ENCODE results near the gene EID1.

The EID1 gene

DNA sequence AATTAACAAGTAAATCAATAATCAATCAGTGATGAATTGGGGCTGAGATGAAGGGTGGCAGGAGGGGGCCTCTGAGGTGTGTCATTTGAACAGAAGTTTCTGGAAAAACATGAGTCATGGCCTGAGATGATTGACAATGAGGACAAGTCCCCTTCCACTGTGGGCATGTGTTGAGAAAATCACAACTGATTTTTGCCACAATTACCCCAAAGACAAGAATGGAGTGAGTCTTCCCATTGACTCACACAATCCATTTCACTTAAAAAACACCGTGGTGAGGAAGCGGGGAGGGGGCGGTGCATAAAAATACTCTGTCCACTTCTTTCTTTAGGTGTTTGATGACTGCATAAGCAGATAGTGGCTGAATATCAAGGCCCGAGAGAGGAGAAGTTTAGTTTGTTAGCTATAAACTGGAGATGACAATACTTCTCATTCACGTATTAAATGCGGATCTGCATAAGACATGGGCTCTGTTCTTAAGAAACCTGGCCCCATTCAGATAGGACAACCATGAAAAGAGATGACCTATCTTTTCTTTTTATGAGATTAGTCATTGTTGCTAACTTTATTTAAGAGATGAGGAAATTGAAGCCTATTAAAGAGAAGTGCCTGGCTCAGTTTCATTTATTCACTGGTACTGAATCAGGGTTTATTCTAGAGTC lies 51.1 kb downstream of the EID1 start:
- CTCF ChIA-PET = no interaction called here
- no peak for DNase-seq (ENCODE audit: low spot score)
- H3K27ac ChIP-seq = no peak overlapping the region
- TF ChIP-seq CTCF (conservative IDR thresholded peaks at IDR 0.05; ENCODE audit: low read depth) = no peak
- POLR2A ChIA-PET (ENCODE audit: low non-redundant PET) = no interaction called here

DNA sequence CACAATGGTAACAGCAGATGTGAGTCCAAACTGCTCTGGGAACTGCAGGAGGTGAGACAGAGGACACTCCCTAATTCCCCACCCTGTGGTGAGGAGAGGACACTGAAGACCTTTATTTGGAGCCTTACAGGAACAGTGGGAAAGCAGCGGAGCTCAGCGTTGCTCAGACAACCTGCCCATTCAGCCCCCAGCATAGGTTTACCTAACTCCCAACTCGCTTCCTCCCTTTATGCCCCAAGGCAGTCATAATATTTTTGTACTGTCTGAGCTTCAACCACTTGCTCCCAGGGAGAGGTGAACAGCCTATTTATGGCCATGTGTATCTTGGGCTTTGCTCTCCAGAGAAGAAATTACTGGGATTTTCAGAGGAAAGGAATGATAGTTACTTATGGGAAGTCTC lies 51.7 kb downstream of the EID1 start:
- ChIA-PET POLR2A (ENCODE audit: low non-redundant PET) (no interaction called here), CTCF (no interaction called here)
- TF ChIP-seq CTCF (conservative IDR thresholded peaks at IDR 0.05; ENCODE audit: low read depth) = no peak
- no peak for DNase-seq (ENCODE audit: low spot score)
- no peak overlapping the region for H3K27ac ChIP-seq
